Endodermal cell (in vitro differentiated cells): ENCODE data around the gene SDK2. TPM values are rescaled to one million over a fixed set of nuclear protein-coding genes. Genes with fewer than 3 reads are reported as not detected.

Source experiments
- DNase-seq: peaks from one replicate; pipeline ENCODE4 v3.0.0-alpha.2; 2017
- H3K27ac ChIP-seq: 2 replicates; pipeline ENCODE4 v1.5.1; 2013; ENCODE audit warnings: mild to moderate bottlenecking, low read depth, low read length, moderate library complexity
- H3K27me3 ChIP-seq: 2 replicates; pipeline ENCODE4 v1.6.1; 2013; ENCODE audit warnings: mild to moderate bottlenecking, low read length, moderate library complexity; ENCODE audit not compliant: insufficient read depth, control insufficient read depth, poor library complexity, severe bottlenecking
- H3K36me3 ChIP-seq: 2 replicates; pipeline ENCODE4 v1.7.0; 2013; ENCODE audit warnings: mild to moderate bottlenecking, low read length, moderate library complexity; ENCODE audit not compliant: control insufficient read depth, insufficient read depth
- H3K4me1 ChIP-seq: one replicate; pipeline ENCODE4 v1.7.0; 2013; ENCODE audit warnings: low read length; ENCODE audit not compliant: control insufficient read depth, insufficient read depth
- H3K4me3 ChIP-seq: 2 replicates; pipeline ENCODE4 v1.5.1; 2013; ENCODE audit warnings: mild to moderate bottlenecking, low read length, moderate library complexity
- H3K9ac ChIP-seq: 2 replicates; pipeline ENCODE4 v1.6.1; 2013; ENCODE audit warnings: mild to moderate bottlenecking, low read length, moderate library complexity; ENCODE audit not compliant: poor library complexity, severe bottlenecking; ENCODE audit errors: extremely low read depth
- H3K9me3 ChIP-seq: 2 replicates; pipeline ENCODE4 v1.6.1; 2013; ENCODE audit warnings: mild to moderate bottlenecking, low read length, moderate library complexity; ENCODE audit not compliant: control insufficient read depth
- H3K27ac Mint-ChIP-seq: 2 replicates; pipeline ENCODE4 v1.8.0; 2020; ENCODE audit warnings: mixed read lengths
- H3K27me3 Mint-ChIP-seq: 2 replicates; pipeline ENCODE4 v1.8.0; 2021; ENCODE audit warnings: mild to moderate bottlenecking, mixed read lengths; ENCODE audit not compliant: insufficient read depth
- H3K36me3 Mint-ChIP-seq: 2 replicates; pipeline ENCODE4 v1.8.0; 2020; ENCODE audit warnings: low read depth, mixed read lengths
- H3K4me1 Mint-ChIP-seq: 2 replicates; pipeline ENCODE4 v1.8.0; 2020; ENCODE audit warnings: mixed read lengths
- H3K4me3 Mint-ChIP-seq: 2 replicates; pipeline ENCODE4 v1.8.0; 2020; ENCODE audit warnings: mild to moderate bottlenecking, moderate library complexity, mixed read lengths
- H3K9me3 Mint-ChIP-seq: 2 replicates; pipeline ENCODE4 v1.8.0; 2020; ENCODE audit warnings: mild to moderate bottlenecking, mixed read lengths
- WGBS, 2 experiments: methylation state at CpG; one replicate each; pipeline versions ENCODE4 v1.1.5 to v1.1.7; 2013; ENCODE audit warnings: missing lambda C conversion rate in 2 of 2, mixed read lengths in 1 of 2; ENCODE audit not compliant: insufficient coverage in 1 of 2, insufficient read length in 1 of 2; 5-methylcytosine and 5-hydroxymethylcytosine counted together
- total RNA-seq, 2 donors: library from RNA; stranded (reverse); fragmentation: NEBNext Ultra II Directional in 1 of 2; extraction: Animal tissue kit (Norgen Biotek cat#: 25700) in 1 of 2; gene quantifications; 2 replicates in 1 of 2; 3 replicates in 1 of 2; pipeline ENCODE4 v1.2.1, GENCODE V29; 2021
- TF ChIP-seq, protein P1 (sequence below): fragments of 200-600 bp; sonication (generic); conservative IDR thresholded peaks from 2 replicates; pipeline ENCODE4 v1.5.0; 2021; ENCODE audit warnings: antibody characterized with exemption, mild to moderate bottlenecking

Gene SDK2
- total RNA-seq, 2 donors from 2014 or later: 5.9 to 7.0 TPM

DNA sequence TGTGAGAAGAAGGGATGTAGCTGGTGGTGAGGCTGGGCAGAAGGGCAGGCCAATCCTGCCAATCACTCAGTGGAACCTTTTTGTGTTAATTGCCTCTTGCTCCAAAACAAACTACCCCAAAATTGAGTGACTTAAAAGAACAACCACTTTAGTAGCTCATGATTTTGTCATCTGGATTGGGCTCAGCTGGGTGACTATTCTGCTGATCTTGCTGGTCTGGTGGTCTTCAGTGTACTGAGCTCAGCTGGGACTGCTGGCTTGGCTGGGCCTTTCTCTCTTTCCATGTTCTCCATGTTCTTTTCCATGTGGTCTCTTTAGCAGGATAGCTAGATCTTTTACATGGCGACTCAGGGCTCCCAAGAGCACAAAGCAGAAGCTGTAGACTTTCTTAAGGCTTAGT, 37.7 kb upstream of the SDK2 start:
- peaks cover 6% of the 10 kb centered on the region for H3K27me3 ChIP-seq
- TF ChIP-seq, protein P1, sequence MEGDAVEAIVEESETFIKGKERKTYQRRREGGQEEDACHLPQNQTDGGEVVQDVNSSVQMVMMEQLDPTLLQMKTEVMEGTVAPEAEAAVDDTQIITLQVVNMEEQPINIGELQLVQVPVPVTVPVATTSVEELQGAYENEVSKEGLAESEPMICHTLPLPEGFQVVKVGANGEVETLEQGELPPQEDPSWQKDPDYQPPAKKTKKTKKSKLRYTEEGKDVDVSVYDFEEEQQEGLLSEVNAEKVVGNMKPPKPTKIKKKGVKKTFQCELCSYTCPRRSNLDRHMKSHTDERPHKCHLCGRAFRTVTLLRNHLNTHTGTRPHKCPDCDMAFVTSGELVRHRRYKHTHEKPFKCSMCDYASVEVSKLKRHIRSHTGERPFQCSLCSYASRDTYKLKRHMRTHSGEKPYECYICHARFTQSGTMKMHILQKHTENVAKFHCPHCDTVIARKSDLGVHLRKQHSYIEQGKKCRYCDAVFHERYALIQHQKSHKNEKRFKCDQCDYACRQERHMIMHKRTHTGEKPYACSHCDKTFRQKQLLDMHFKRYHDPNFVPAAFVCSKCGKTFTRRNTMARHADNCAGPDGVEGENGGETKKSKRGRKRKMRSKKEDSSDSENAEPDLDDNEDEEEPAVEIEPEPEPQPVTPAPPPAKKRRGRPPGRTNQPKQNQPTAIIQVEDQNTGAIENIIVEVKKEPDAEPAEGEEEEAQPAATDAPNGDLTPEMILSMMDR: no peak
- peaks cover 9% of the 10 kb centered on the region for H3K9me3 Mint-ChIP-seq
- no peak overlapping the region for H3K9ac ChIP-seq
- no peak overlapping the region for H3K4me3 Mint-ChIP-seq
- no peak overlapping the region for H3K4me3 ChIP-seq
- H3K36me3 ChIP-seq: no peaks in the 10 kb centered on the region
- H3K9me3 ChIP-seq: peaks cover 13% of the 10 kb centered on the region
- H3K36me3 Mint-ChIP-seq: no peaks in the 10 kb centered on the region
- no peaks in the 10 kb centered on the region for H3K4me1 ChIP-seq
- DNase-seq: no peak
- H3K27ac Mint-ChIP-seq: no peak overlapping the region
- H3K4me1 Mint-ChIP-seq: peaks cover 11% of the 10 kb centered on the region
- H3K27ac ChIP-seq: no peak overlapping the region
- WGBS, 2 experiments: 89 to 100% methylated on average over 1 of the region's 1 CpG
- H3K27me3 Mint-ChIP-seq: peaks cover 21% of the 10 kb centered on the region

DNA sequence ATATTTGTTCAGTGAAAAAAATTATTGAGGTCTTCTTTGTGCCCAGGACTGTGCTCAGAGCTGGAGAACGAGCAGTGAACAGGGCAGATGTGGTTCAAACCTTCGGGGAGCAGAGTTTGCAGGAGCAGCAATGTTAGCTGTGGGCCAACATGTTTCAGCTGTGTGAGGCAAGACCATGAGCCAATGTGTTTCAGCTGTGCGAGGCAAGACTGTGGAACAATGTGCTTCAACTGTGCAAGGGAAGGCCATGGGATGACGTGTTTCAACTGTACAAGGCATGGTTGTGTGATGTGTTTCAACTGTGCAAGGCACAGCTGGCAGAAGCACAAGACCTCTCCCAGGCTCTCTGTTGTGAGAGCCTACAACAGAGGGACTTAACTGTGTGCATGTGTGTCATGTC, 35.2 kb upstream of the SDK2 start:
- peaks cover 13% of the 10 kb centered on the region for H3K9me3 ChIP-seq
- no peak overlapping the region for H3K27ac Mint-ChIP-seq
- 83 to 90% methylated on average over 4 of the region's 4 CpGs for WGBS, 2 experiments
- H3K27me3 ChIP-seq: peaks cover 5% of the 10 kb centered on the region
- H3K4me3 Mint-ChIP-seq: no peak overlapping the region
- DNase-seq: no peak
- H3K4me3 ChIP-seq: no peak overlapping the region
- H3K36me3 Mint-ChIP-seq: no peaks in the 10 kb centered on the region
- peaks cover 11% of the 10 kb centered on the region for H3K4me1 Mint-ChIP-seq
- H3K36me3 ChIP-seq: no peaks in the 10 kb centered on the region
- no peaks in the 10 kb centered on the region for H3K4me1 ChIP-seq
- TF ChIP-seq, protein P1: no peak
- H3K27ac ChIP-seq: no peak overlapping the region
- H3K9ac ChIP-seq: no peak overlapping the region
- peaks cover 15% of the 10 kb centered on the region for H3K27me3 Mint-ChIP-seq
- peaks cover 9% of the 10 kb centered on the region for H3K9me3 Mint-ChIP-seq

DNA sequence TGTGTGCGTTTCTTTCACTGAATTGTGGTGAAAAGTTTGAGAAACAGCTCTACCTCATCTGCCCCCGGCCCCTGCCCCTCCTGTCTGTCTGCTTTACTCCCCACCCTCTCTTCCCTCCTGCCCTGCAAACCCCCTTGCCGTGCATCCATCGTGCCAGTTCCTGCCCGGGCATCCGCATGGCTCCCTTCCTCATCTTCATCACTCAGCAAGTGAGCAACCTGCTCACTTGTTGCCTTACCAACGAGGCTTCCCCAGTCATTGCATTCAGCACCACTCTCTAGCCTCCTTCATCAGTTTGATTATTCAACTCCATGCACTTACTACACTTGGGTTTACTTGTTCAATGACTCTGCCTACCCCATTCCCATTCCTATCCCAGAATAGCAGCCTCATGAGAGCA, 34.8 kb upstream of the SDK2 start:
- Histone ChIP-seq H3K27me3 (peaks cover under 1% of the 10 kb centered on the region), H3K4me1 (no peaks in the 10 kb centered on the region), H3K27ac (no peak overlapping the region), H3K9me3 (peaks cover 13% of the 10 kb centered on the region), H3K9ac (no peak overlapping the region), H3K36me3 (no peaks in the 10 kb centered on the region), H3K4me3 (no peak overlapping the region)
- H3K27ac Mint-ChIP-seq: no peak overlapping the region
- H3K9me3 Mint-ChIP-seq: peaks cover 9% of the 10 kb centered on the region
- no peak for DNase-seq
- peaks cover 8% of the 10 kb centered on the region for H3K4me1 Mint-ChIP-seq
- no peaks in the 10 kb centered on the region for H3K36me3 Mint-ChIP-seq
- no peak overlapping the region for H3K4me3 Mint-ChIP-seq
- 81 to 88% methylated on average over 4 to 7 of the region's 7 CpGs for WGBS, 2 experiments
- H3K27me3 Mint-ChIP-seq: peaks cover 14% of the 10 kb centered on the region
- TF ChIP-seq, protein P1: no peak
